Duodenal mucosa (tissue), 2 donors: ENCODE measurements around the gene SH2D7.

ENCODE experiments used
- H3K27ac ChIP-seq: one replicate; pipeline ENCODE4 v1.7.0; 2013; ENCODE audit warnings: low read depth, low read length
- H3K27me3 ChIP-seq, 2 donors: one replicate each; pipeline ENCODE4 v1.7.0; 2013; ENCODE audit warnings: low read length in 2 of 2, control low read depth in 1 of 2; ENCODE audit not compliant: insufficient read depth in 2 of 2, control insufficient read depth in 1 of 2
- H3K36me3 ChIP-seq, 2 donors: one replicate each; pipeline ENCODE4 v1.7.0; 2013; ENCODE audit warnings: low read length in 2 of 2, control low read depth in 1 of 2; ENCODE audit not compliant: insufficient read depth in 2 of 2, control insufficient read depth in 1 of 2
- H3K4me1 ChIP-seq, 2 donors: one replicate each; pipeline ENCODE4 v1.7.0; 2013; ENCODE audit warnings: low read length in 2 of 2, control low read depth in 1 of 2; ENCODE audit not compliant: insufficient read depth in 2 of 2, control insufficient read depth in 1 of 2
- H3K4me3 ChIP-seq, 2 donors: one replicate each; pipeline ENCODE4 v1.7.0; 2013; ENCODE audit warnings: low read length in 2 of 2, low read depth in 1 of 2
- H3K9ac ChIP-seq, 2 donors: one replicate each; pipeline ENCODE4 v1.7.0; 2013; ENCODE audit warnings: low read length in 2 of 2, low read depth in 1 of 2
- H3K9me3 ChIP-seq, 2 donors: one replicate each; pipeline ENCODE4 v1.7.0; 2013; ENCODE audit warnings: low read length in 2 of 2, control low read depth in 1 of 2; ENCODE audit not compliant: control insufficient read depth in 1 of 2

Gene SH2D7

GRCh38 chr15:78051596-78051995 lies 40.8 kb upstream of the SH2D7 start:
- peak overlapping the region in 1 of 2 donors; percentile 18 for H3K4me3 ChIP-seq
- no peak overlapping the region for H3K27ac ChIP-seq
- H3K27me3 ChIP-seq, result no peaks in the 10 kb centered on the region
- peaks cover 10 to 20% of the 10 kb centered on the region in 2 donors for H3K36me3 ChIP-seq
- H3K9ac ChIP-seq, result no peak overlapping the region
- H3K9me3 ChIP-seq, result no peaks in the 10 kb centered on the region
- H3K4me1 ChIP-seq, result peaks cover 79 to 93% of the 10 kb centered on the region in 2 donors

- Histone ChIP-seq H3K9ac (no peak overlapping the region), H3K4me3 (no peak overlapping the region), H3K9me3 (no peaks in the 10 kb centered on the region), H3K4me1 (peaks cover 79 to 93% of the 10 kb centered on the region in 2 donors), H3K36me3 (peaks cover 10 to 17% of the 10 kb centered on the region in 2 donors), H3K27me3 (no peaks in the 10 kb centered on the region), H3K27ac (no peak overlapping the region)
These were observed 40.4 kb upstream of the SH2D7 start for GRCh38 chr15:78052001-78052401.

GRCh38 chr15:78052545-78052944 lies 39.8 kb upstream of the SH2D7 start:
- Histone ChIP-seq H3K4me1 (peaks cover 79 to 92% of the 10 kb centered on the region in 2 donors), H3K9me3 (no peaks in the 10 kb centered on the region), H3K4me3 (no peak overlapping the region), H3K9ac (no peak overlapping the region), H3K36me3 (peaks cover 10 to 17% of the 10 kb centered on the region in 2 donors), H3K27me3 (no peaks in the 10 kb centered on the region), H3K27ac (no peak overlapping the region)

GRCh38 chr15:78054518-78054917 lies 37.8 kb upstream of the SH2D7 start:
- H3K9ac ChIP-seq, result no peak overlapping the region
- no peaks in the 10 kb centered on the region for H3K27me3 ChIP-seq
- H3K9me3 ChIP-seq, result no peaks in the 10 kb centered on the region
- peaks cover 78 to 92% of the 10 kb centered on the region in 2 donors for H3K4me1 ChIP-seq
- H3K27ac ChIP-seq, result no peak overlapping the region
- H3K36me3 ChIP-seq, result peaks cover 10 to 13% of the 10 kb centered on the region in 2 donors
- no peak overlapping the region for H3K4me3 ChIP-seq

- Histone ChIP-seq H3K36me3 (peaks cover 10 to 13% of the 10 kb centered on the region in 2 donors), H3K27ac (no peak overlapping the region), H3K27me3 (no peaks in the 10 kb centered on the region), H3K9me3 (no peaks in the 10 kb centered on the region), H3K9ac (no peak overlapping the region), H3K4me1 (peaks cover 78 to 92% of the 10 kb centered on the region in 2 donors), H3K4me3 (no peak overlapping the region)
These were observed 37.4 kb upstream of the SH2D7 start for GRCh38 chr15:78054966-78055365.

- peak overlapping the region; percentile 2 to 32 for H3K4me3 ChIP-seq
- no peaks in the 10 kb centered on the region for H3K27me3 ChIP-seq
- peaks cover 71 to 83% of the 10 kb centered on the region in 2 donors for H3K4me1 ChIP-seq
- H3K9me3 ChIP-seq, result no peaks in the 10 kb centered on the region
- peak overlapping the region in 1 of 2 donors; percentile 51 for H3K9ac ChIP-seq
- peaks cover 10 to 13% of the 10 kb centered on the region in 2 donors for H3K36me3 ChIP-seq
- no peak overlapping the region for H3K27ac ChIP-seq
These were observed 36.2 kb upstream of the SH2D7 start for GRCh38 chr15:78055919-78056713.

- Histone ChIP-seq H3K4me1 (peaks cover 66 to 77% of the 10 kb centered on the region in 2 donors), H3K9ac (peak overlapping the region in 1 of 2 donors; percentile 51), H3K9me3 (no peaks in the 10 kb centered on the region), H3K4me3 (peak overlapping the region; percentile 2 to 32), H3K27ac (no peak overlapping the region), H3K36me3 (peaks cover 10 to 13% of the 10 kb centered on the region in 2 donors), H3K27me3 (no peaks in the 10 kb centered on the region)
These were observed 35.6 kb upstream of the SH2D7 start for GRCh38 chr15:78056714-78057269.

GRCh38 chr15:78057803-78058202 lies 34.6 kb upstream of the SH2D7 start:
- Histone ChIP-seq H3K4me3 (no peak overlapping the region), H3K27me3 (no peaks in the 10 kb centered on the region), H3K9ac (no peak overlapping the region), H3K9me3 (no peaks in the 10 kb centered on the region), H3K4me1 (peaks cover 68 to 77% of the 10 kb centered on the region in 2 donors), H3K36me3 (peaks cover 10 to 11% of the 10 kb centered on the region in 2 donors), H3K27ac (no peak overlapping the region)

GRCh38 chr15:78058401-78058935 lies 33.9 kb upstream of the SH2D7 start:
- Histone ChIP-seq H3K9me3 (no peaks in the 10 kb centered on the region), H3K27ac (no peak overlapping the region), H3K27me3 (no peaks in the 10 kb centered on the region), H3K36me3 (peaks cover 4 to 5% of the 10 kb centered on the region in 2 donors), H3K4me1 (peaks cover 74 to 77% of the 10 kb centered on the region in 2 donors), H3K4me3 (no peak overlapping the region), H3K9ac (no peak overlapping the region)
